Upper lobe of left lung (tissue), 4 donors: Measurements from ENCODE around the gene CYP19A1.

ENCODE experiments used
- CTCF ChIP-seq, 6 experiments: fragments of 450-650 bp in 4 of 6; fragments of 200-600 bp in 2 of 6; sonication (generic) in 2 of 6; IDR thresholded peaks; one replicate each; pipeline ENCODE4 v1.5.1; 2016 to 2019; ENCODE audit warnings: antibody characterized with exemption in 6 of 6
- EP300 ChIP-seq, 4 donors: sonication (generic); formaldehyde crosslinking; IDR thresholded peaks; one replicate each; pipeline ENCODE4 v1.5.1; 2017; ENCODE audit warnings: antibody characterized with exemption in 4 of 4, control low read depth in 2 of 4
- POLR2AphosphoS5 ChIP-seq, 2 donors: sonication (generic); formaldehyde crosslinking; IDR thresholded peaks; one replicate each; pipeline ENCODE4 v1.5.1; 2017; ENCODE audit warnings: antibody characterized with exemption in 2 of 2

DNA sequence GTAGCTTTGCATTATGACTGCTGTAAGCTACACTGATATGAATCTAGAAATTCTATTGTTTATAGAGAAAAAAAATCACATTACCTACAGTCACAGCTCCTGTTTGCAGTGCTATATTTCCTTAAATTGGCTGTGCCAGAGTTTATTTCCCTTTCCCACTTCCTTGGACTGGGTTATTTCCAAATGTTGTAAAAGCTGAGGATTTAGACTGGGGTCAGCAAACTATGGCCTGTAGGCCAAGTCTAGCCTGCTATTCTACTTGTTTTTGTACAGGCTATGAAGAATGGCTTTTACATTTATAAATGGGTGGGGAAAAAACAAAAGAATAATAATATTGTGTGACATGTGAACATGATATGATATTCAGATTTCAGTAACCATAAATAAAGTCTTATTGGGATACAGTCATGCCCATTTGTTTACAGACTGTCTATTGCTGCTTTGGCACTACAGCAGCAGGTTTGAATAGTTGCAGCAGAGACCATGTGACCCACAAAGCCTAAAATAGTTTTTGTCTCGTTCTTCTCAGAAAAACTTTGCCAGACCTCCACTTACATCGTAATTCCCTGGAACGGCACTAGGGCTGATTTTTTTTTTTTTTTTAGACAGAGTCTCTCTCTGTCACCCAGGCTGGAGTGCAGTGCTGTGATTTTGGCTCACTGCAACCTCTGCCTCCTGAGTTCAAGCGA is 10.9 kb upstream of the CYP19A1 start:
- TF ChIP-seq EP300 (IDR thresholded peaks at IDR 0.05) = no peak
- no peak for TF ChIP-seq CTCF (IDR thresholded peaks at IDR 0.05)
- no peak for TF ChIP-seq POLR2AphosphoS5 (IDR thresholded peaks at IDR 0.05)
